Endodermal cell (in vitro differentiated cells): ENCODE results near the gene SDK2. TPM values are rescaled to one million over a fixed set of nuclear protein-coding genes. Genes with fewer than 3 reads are reported as not detected.
A peak's percentile ranks its signal among the peaks of the same experiment; 100 is the strongest.

Experiments used
- DNase-seq: peaks from one replicate; pipeline ENCODE4 v3.0.0-alpha.2; 2017
- H3K27ac ChIP-seq: 2 replicates; pipeline ENCODE4 v1.5.1; 2013; ENCODE audit warnings: mild to moderate bottlenecking, low read depth, low read length, moderate library complexity
- H3K27me3 ChIP-seq: 2 replicates; pipeline ENCODE4 v1.6.1; 2013; ENCODE audit warnings: mild to moderate bottlenecking, low read length, moderate library complexity; ENCODE audit not compliant: insufficient read depth, control insufficient read depth, poor library complexity, severe bottlenecking
- H3K36me3 ChIP-seq: 2 replicates; pipeline ENCODE4 v1.7.0; 2013; ENCODE audit warnings: mild to moderate bottlenecking, low read length, moderate library complexity; ENCODE audit not compliant: control insufficient read depth, insufficient read depth
- H3K4me1 ChIP-seq: one replicate; pipeline ENCODE4 v1.7.0; 2013; ENCODE audit warnings: low read length; ENCODE audit not compliant: control insufficient read depth, insufficient read depth
- H3K4me3 ChIP-seq: 2 replicates; pipeline ENCODE4 v1.5.1; 2013; ENCODE audit warnings: mild to moderate bottlenecking, low read length, moderate library complexity
- H3K9ac ChIP-seq: 2 replicates; pipeline ENCODE4 v1.6.1; 2013; ENCODE audit warnings: mild to moderate bottlenecking, low read length, moderate library complexity; ENCODE audit not compliant: poor library complexity, severe bottlenecking; ENCODE audit errors: extremely low read depth
- H3K9me3 ChIP-seq: 2 replicates; pipeline ENCODE4 v1.6.1; 2013; ENCODE audit warnings: mild to moderate bottlenecking, low read length, moderate library complexity; ENCODE audit not compliant: control insufficient read depth
- H3K27ac Mint-ChIP-seq: 2 replicates; pipeline ENCODE4 v1.8.0; 2020; ENCODE audit warnings: mixed read lengths
- H3K27me3 Mint-ChIP-seq: 2 replicates; pipeline ENCODE4 v1.8.0; 2021; ENCODE audit warnings: mild to moderate bottlenecking, mixed read lengths; ENCODE audit not compliant: insufficient read depth
- H3K36me3 Mint-ChIP-seq: 2 replicates; pipeline ENCODE4 v1.8.0; 2020; ENCODE audit warnings: low read depth, mixed read lengths
- H3K4me1 Mint-ChIP-seq: 2 replicates; pipeline ENCODE4 v1.8.0; 2020; ENCODE audit warnings: mixed read lengths
- H3K4me3 Mint-ChIP-seq: 2 replicates; pipeline ENCODE4 v1.8.0; 2020; ENCODE audit warnings: mild to moderate bottlenecking, moderate library complexity, mixed read lengths
- H3K9me3 Mint-ChIP-seq: 2 replicates; pipeline ENCODE4 v1.8.0; 2020; ENCODE audit warnings: mild to moderate bottlenecking, mixed read lengths
- CTCF ChIP-seq: fragments of 200-600 bp; sonication (generic); conservative IDR thresholded peaks from 2 replicates; pipeline ENCODE4 v1.5.0; 2021; ENCODE audit warnings: antibody characterized with exemption, mild to moderate bottlenecking
- WGBS, 2 experiments: methylation state at CpG; one replicate each; pipeline versions ENCODE4 v1.1.5 to v1.1.7; 2013; ENCODE audit warnings: missing lambda C conversion rate in 2 of 2, mixed read lengths in 1 of 2; ENCODE audit not compliant: insufficient coverage in 1 of 2, insufficient read length in 1 of 2; 5-methylcytosine and 5-hydroxymethylcytosine counted together
- total RNA-seq, 2 donors: library from RNA; stranded (reverse); fragmentation: NEBNext Ultra II Directional in 1 of 2; extraction: Animal tissue kit (Norgen Biotek cat#: 25700) in 1 of 2; gene quantifications; 2 replicates in 1 of 2; 3 replicates in 1 of 2; pipeline ENCODE4 v1.2.1, GENCODE V29; 2021

Gene SDK2
- total RNA-seq, 2 donors from 2014 or later, result 5.9 to 7.0 TPM

- H3K27me3 Mint-ChIP-seq, result peaks cover 14% of the 10 kb centered on the region
- H3K27me3 ChIP-seq, result no peaks in the 10 kb centered on the region
- no peaks in the 10 kb centered on the region for H3K9me3 Mint-ChIP-seq
- no peak for TF ChIP-seq CTCF
- H3K4me1 ChIP-seq, result peaks cover 3% of the 10 kb centered on the region
- 82 to 89% methylated on average over 5 of the region's 5 CpGs for WGBS, 2 experiments
- H3K9me3 ChIP-seq, result no peaks in the 10 kb centered on the region
- H3K9ac ChIP-seq, result no peak overlapping the region
- H3K27ac Mint-ChIP-seq, result no peak overlapping the region
- H3K4me1 Mint-ChIP-seq, result peaks cover 4% of the 10 kb centered on the region
- no peak overlapping the region for H3K27ac ChIP-seq
- no peak overlapping the region for H3K4me3 ChIP-seq
- no peak for DNase-seq
- H3K36me3 ChIP-seq, result no peaks in the 10 kb centered on the region
- no peaks in the 10 kb centered on the region for H3K36me3 Mint-ChIP-seq
- H3K4me3 Mint-ChIP-seq, result no peak overlapping the region
Measured at GRCh38 chr17:73634629-73635028, 9.6 kb downstream of the SDK2 start.

- Histone ChIP-seq H3K9me3 (no peaks in the 10 kb centered on the region), H3K4me3 (no peak overlapping the region), H3K27ac (no peak overlapping the region), H3K36me3 (no peaks in the 10 kb centered on the region), H3K27me3 (no peaks in the 10 kb centered on the region), H3K4me1 (peaks cover 3% of the 10 kb centered on the region), H3K9ac (no peak overlapping the region)
- Mint-ChIP-seq H3K9me3 (no peaks in the 10 kb centered on the region), H3K36me3 (no peaks in the 10 kb centered on the region), H3K27ac (no peak overlapping the region), H3K27me3 (peaks cover 12% of the 10 kb centered on the region), H3K4me1 (peaks cover 4% of the 10 kb centered on the region), H3K4me3 (no peak overlapping the region)
- no peak for DNase-seq
- 92 to 94% methylated on average over 5 to 8 of the region's 8 CpGs for WGBS, 2 experiments
- no peak for TF ChIP-seq CTCF
Measured at GRCh38 chr17:73633736-73634135, 10.5 kb downstream of the SDK2 start.

GRCh38 chr17:73632513-73632912 is 11.7 kb downstream of the SDK2 start:
- Mint-ChIP-seq H3K27me3 (peaks cover 12% of the 10 kb centered on the region), H3K4me1 (peaks cover 4% of the 10 kb centered on the region), H3K36me3 (no peaks in the 10 kb centered on the region), H3K27ac (no peak overlapping the region), H3K4me3 (no peak overlapping the region), H3K9me3 (no peaks in the 10 kb centered on the region)
- 79 to 83% methylated on average over 1 to 2 of the region's 2 CpGs for WGBS, 2 experiments
- TF ChIP-seq CTCF, result no peak
- H3K4me1 ChIP-seq, result peaks cover 3% of the 10 kb centered on the region
- no peak overlapping the region for H3K27ac ChIP-seq
- no peak overlapping the region for H3K9ac ChIP-seq
- no peaks in the 10 kb centered on the region for H3K27me3 ChIP-seq
- no peaks in the 10 kb centered on the region for H3K9me3 ChIP-seq
- H3K4me3 ChIP-seq, result no peak overlapping the region
- H3K36me3 ChIP-seq, result no peaks in the 10 kb centered on the region
- peak; percentile 9 for DNase-seq
